ENCODE results near the gene CBLC. TPM values are rescaled to one million over a fixed set of nuclear protein-coding genes. Genes with fewer than 3 reads are reported as not detected.

CBLC gene
- total and polyA plus RNA-seq, 2 of the 4 experiments (the other 2 are of a cell fraction): not detected

GRCh38 chr19:44840811-44841210 lies 63.1 kb downstream of the CBLC start:
- DNase-seq (no peak), ATAC-seq (ENCODE audit: low read depth) (no peak)
- no peak overlapping the region for H4K91ac ChIP-seq (ENCODE audit: insufficient read depth, low read depth, low read length)
- no peak overlapping the region for H3K4me2 ChIP-seq (ENCODE audit: low read depth, low read length)
- H3K14ac ChIP-seq (replicated peaks; ENCODE audit: low read depth, low read length): no peak overlapping the region
- H3K4me3 ChIP-seq (ENCODE audit: insufficient read depth, low read depth, low read length): no peak overlapping the region
- H3K9me3 ChIP-seq (ENCODE audit: control insufficient read depth, insufficient read depth, low read length): no peaks in the 10 kb centered on the region
- H4K20me1 ChIP-seq (ENCODE audit: insufficient read depth, low read length): no peaks in the 10 kb centered on the region
- H2AFZ ChIP-seq (replicated peaks; ENCODE audit: low read length, poor library complexity): no peak overlapping the region
- H4K8ac ChIP-seq (ENCODE audit: low read depth in 2 of 2, low read length in 2 of 2): no peak overlapping the region
- no TSS peak for BruUV-seq (replicated peaks)
- POLR2A ChIA-PET (ENCODE audit: unreplicated experiment): no interaction called here
- dilution Hi-C loops (cut with HindIII; ENCODE audit: low sequenced_read_pairs, unreplicated experiment): no loop called here
- CTCF ChIA-PET: interaction anchor here (0.6 kb wide), 2 partner anchors 173 to 187 kb away, joined by 3 read pairs; no protein-coding TSS in a partner anchor
- H3K9ac ChIP-seq (ENCODE audit: low read depth, low read length): no peak overlapping the region
- H3K9me1 ChIP-seq (ENCODE audit: insufficient read depth, low read length): no peaks in the 10 kb centered on the region
- H3K56ac ChIP-seq (ENCODE audit: extremely low read depth, insufficient read depth, low read length): no peak overlapping the region
- H2AK5ac ChIP-seq (ENCODE audit: low read depth, low read length): no peak overlapping the region
- no peaks in the 10 kb centered on the region for H3K36me3 ChIP-seq (ENCODE audit: control insufficient read depth, insufficient read depth, low read length)
- no peak for TF ChIP-seq USF2 (IDR thresholded peaks at IDR 0.05; ENCODE audit: low read depth, low read length)
- no peak for TF ChIP-seq ELK1 (IDR thresholded peaks at IDR 0.05; ENCODE audit: borderline replicate concordance, low read depth, low read length)
- TF ChIP-seq SMC3 (IDR thresholded peaks at IDR 0.05; ENCODE audit: low read depth, low read length): no peak
- no peak for TF ChIP-seq MXI1 (IDR thresholded peaks at IDR 0.05; ENCODE audit: borderline replicate concordance, low read depth, low read length)
- TF ChIP-seq MAFK (IDR thresholded peaks at IDR 0.05; ENCODE audit: low read depth, low read length): no peak
- TF ChIP-seq CTCF (conservative IDR thresholded peaks at IDR 0.05; ENCODE audit: low read depth, low read length): no peak
- TF ChIP-seq POLR2A (IDR thresholded peaks at IDR 0.05; ENCODE audit: low read depth, low read length): no peak
- TF ChIP-seq CEBPB (IDR thresholded peaks at IDR 0.05; ENCODE audit: low read depth, low read length): no peak
- no peak for TF ChIP-seq NFE2L2 (IDR thresholded peaks at IDR 0.05; ENCODE audit: low read depth, low read length)
- TF ChIP-seq FOS (IDR thresholded peaks at IDR 0.05; ENCODE audit: low read depth, low read length): no peak
- TF ChIP-seq RAD21 (IDR thresholded peaks at IDR 0.05; ENCODE audit: low read length): no peak
- TF ChIP-seq BHLHE40 (IDR thresholded peaks at IDR 0.05; ENCODE audit: low read depth, low read length): no peak
- TF ChIP-seq CHD1 (IDR thresholded peaks at IDR 0.05; ENCODE audit: low read depth, low read length): no peak
- TF ChIP-seq RFX5 (IDR thresholded peaks at IDR 0.05; ENCODE audit: low read depth, low read length): no peak
- no peak for TF ChIP-seq MAZ (IDR thresholded peaks at IDR 0.05; ENCODE audit: borderline replicate concordance, low read depth, low read length)
- no peak for TF ChIP-seq RCOR1 (IDR thresholded peaks at IDR 0.05; ENCODE audit: insufficient replicate concordance, low read length)
- no peak overlapping the region for H2AK9ac ChIP-seq (replicated peaks; ENCODE audit: low read depth, low read length, poor library complexity)
- H4K5ac ChIP-seq (ENCODE audit: low read depth, low read length): no peak overlapping the region
- H3K27ac ChIP-seq (ENCODE audit: insufficient read depth, low read length): no peak overlapping the region
- no peaks in the 10 kb centered on the region for H3K4me1 ChIP-seq (ENCODE audit: control insufficient read depth, insufficient read depth, low read length)
- no peak overlapping the region for H2BK120ac ChIP-seq (ENCODE audit: low read depth, low read length)
- no peak overlapping the region for H3K18ac ChIP-seq (ENCODE audit: low read depth, low read length)
- H3K4ac ChIP-seq (ENCODE audit: low read depth, low read length): no peak overlapping the region
- intact Hi-C loops (cut with micrococcal nuclease): no loop called here
- H3K23ac ChIP-seq (ENCODE audit: low read depth, low read length): no peak overlapping the region
- H2BK15ac ChIP-seq (ENCODE audit: low read depth, low read length): no peak overlapping the region
- 70% methylated on average over 2 of the region's 7 CpGs; no CpG with 5 or more reads in 1 of the 2 experiments for WGBS, 2 experiments (ENCODE audit: extremely low coverage in 2 of 2, insufficient read length in 1 of 2)
- H3K27me3 ChIP-seq (ENCODE audit: control insufficient read depth, insufficient read depth, low read length): peaks cover 5% of the 10 kb centered on the region; the same call in 1 of the 2 replicates
- no peak overlapping the region for H2BK5ac ChIP-seq (ENCODE audit: low read depth, low read length, poor library complexity, severe bottlenecking)
- in situ Hi-C loops (cut with MboI; ENCODE audit: low sequenced_read_pairs): loop anchor here (5.0 kb wide), 3 partner anchors 59 to 269 kb away; no protein-coding TSS in a partner anchor
- no peak overlapping the region for H2BK20ac ChIP-seq (ENCODE audit: low read depth, low read length)
- peaks cover 0 to 7% of the 10 kb centered on the region in 2 experiments; a peak in 1 of 4 replicates for H3K79me1 ChIP-seq (ENCODE audit: low read depth in 1 of 2, low read length in 2 of 2)

All from IMR-90 (cell line).